HG03060 (cell line): ENCODE data around the gene BAG1.

Source experiments
- ATAC-seq: cut with Tn5 transposase; IDR thresholded peaks from one replicate; pipeline ENCODE4 v1.9.1; 2021; ENCODE audit warnings: low read depth, moderate number of reproducible peaks; ENCODE audit not compliant: unreplicated experiment

The BAG1 gene

DNA sequence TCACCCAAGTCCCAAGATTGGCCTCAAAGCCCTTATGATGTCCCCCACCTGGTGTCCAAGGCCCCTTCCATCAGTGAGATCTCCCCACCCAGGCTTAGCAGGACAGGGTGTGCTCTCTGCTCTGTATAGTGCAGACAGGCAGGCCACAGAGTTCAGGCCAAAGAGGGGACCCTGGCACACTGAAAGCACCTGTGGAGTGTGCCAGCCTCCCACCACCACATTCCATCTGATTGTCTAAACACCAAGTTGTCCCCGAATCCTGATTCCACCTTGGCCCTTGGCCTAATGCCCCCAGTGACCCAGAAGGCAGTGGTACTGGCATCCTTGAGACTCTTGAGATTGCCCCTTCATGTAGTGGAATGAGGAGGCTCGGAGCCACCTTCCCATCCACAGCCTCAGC, 19.2 kb downstream of the BAG1 start:
- no peak for ATAC-seq

DNA sequence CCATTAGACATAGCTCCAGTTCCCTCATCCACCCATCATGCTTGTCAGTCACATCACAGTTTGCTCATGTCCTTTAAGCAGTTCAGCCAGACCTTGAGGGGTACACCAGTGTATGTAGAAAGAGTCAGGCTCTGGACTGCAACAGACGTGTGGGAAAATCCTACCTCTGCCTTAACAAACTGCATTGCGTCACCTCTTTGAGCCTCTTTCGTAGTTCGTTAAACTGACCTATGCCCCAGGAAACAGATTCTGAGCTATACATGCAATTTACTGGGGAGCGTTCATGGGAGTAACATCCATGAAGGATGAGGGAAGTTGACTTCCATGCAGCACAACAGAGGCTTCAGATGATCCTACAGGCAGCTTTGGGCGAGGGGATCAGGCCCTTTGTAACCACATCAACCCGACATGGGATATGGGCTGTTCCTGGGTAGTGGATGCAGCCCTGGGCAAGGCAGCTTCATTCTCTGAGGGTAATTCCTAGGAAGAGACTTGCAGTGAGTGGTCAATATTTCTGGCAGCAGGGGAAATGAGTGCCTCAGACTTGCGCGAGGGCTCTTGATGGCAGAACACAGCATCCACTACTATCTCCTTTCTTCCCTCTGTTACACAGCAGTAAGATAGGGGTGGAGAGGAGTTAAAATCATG, 20.2 kb downstream of the BAG1 start:
- ATAC-seq, result no peak

GRCh38 chr9:33242609-33243134, 21.8 kb downstream of the BAG1 start:
- ATAC-seq, result no peak

GRCh38 chr9:33241298-33241697, 23.2 kb downstream of the BAG1 start:
- no peak for ATAC-seq

DNA sequence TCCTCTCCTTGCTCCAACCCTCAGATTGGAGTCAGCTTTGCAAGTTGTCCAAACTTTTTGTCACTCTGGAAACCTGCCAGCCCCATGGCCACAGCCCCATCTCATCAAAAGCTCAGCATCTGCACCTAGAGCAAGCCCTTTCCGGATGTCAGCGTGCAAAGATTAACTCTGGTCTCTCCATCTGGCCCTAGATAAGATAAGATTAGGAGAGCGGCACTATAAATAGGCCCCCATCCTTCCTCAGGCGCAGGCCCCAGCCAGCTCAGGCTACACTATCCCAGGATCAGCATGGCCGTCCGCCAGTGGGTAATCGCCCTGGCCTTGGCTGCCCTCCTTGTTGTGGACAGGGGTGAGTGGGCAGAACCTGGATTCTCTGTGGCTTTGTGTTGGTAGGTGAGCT, 24.6 kb downstream of the BAG1 start, which contains the start of gene SPINK4:
SPINK4 (plus strand) TSS at position 247 of the 400 bp plus-strand sequence; CDS start at position 289, 42 bp downstream.
- ATAC-seq, result no peak

GRCh38 chr9:33236571-33236970, 27.9 kb downstream of the BAG1 start:
- no peak for ATAC-seq

- ATAC-seq, result no peak
Measured at GRCh38 chr9:33234511-33235467, 29.7 kb downstream of the BAG1 start.

DNA sequence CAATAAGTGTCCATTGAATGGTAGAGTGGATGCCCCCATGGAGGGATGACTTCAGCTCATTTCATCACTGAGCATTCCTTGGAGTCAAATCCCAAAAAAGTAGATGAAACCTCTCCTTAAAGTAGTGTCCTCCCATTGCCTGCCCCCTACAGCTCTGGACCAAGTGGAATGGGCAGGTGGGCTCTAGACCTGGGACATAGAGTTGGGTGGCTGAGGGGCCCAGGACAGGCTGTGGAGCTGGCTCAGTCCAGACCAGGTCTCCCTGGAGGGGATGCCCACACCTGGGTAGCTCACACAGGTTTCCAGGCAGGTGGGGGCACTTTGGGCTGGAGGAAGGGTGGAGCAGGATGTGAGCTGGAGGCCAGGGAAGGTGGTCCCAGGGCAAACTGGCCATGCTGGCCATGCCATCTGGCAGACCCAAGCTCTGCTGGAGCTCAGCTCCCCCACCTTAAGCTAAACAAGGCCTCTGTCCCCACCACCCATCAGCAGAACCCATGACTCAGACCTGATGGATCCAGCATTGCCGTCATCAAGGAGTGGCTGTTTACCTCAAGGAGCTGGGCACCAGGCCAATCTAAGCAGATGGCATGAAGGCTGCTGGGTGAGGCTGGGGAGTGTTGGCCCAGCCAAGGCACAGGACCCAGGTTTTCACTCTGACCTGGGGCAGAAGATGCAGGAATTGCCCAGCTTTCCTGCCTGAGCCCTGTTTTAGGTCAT, 30.7 kb downstream of the BAG1 start:
- no peak for ATAC-seq

DNA sequence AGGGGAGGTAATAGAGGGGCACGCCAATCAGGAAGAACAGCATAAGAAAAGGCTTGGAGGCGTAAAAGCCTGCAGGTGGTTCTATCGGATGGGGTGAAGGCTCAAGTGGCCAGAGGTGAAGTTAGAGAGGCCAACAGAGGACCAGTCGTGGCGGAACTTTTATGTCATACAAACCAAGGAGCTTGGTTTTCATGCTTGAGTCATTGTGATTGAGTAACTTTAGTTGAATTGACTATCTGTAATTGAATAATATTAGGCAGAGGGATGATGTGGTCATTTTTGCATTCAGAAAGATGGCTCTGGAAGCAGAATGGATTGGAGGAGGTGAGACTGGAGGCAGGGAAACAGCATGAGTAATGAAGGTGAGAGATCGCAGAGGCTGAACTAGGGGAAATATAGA, 31.7 kb downstream of the BAG1 start:
- ATAC-seq, result no peak

GRCh38 chr9:33231623-33231942, 32.9 kb downstream of the BAG1 start:
- no peak for ATAC-seq

DNA sequence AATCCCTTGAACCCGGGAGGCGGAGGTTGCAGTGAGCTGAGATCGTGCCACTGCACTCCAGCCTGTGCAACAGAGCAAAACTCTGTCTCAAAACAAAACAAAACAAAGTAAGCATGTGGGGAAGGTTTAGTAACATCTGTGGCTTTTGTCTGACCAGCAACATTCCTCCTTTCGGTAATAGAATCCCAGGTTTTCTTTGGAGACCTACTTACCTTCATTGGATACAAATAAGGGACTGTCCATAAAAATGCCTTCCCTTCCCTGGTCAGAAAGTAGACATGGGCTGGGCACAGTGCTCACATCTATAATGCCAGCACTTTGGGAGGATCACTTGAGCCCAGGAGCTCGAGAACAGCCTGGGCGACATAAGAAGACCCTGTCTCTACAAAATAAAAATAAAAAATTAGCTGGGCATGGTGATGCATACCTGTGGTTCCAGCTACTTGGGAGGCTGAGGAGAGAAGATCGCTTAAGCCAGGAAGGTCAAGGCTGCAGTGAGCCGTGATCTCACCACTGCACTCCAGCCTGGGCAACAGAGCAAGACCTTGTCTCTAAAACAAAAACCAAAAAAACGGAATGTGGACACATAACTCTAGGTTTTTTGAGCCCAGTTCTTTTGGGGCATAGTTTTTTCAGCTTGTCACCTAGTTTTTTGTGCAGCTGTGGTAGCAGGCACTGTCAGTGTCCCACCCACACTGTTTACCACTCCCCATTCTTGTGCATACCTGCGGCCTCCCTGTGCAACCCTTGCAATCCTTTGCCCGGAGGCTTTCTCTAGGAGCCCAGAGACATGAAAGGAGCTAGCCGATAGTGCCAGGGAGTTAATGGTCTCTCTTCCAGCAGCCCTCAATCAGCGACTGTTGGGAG, 33.5 kb downstream of the BAG1 start:
- ATAC-seq, result no peak

- ATAC-seq, result no peak
Measured at GRCh38 chr9:33229359-33230114, 35.0 kb downstream of the BAG1 start.

DNA sequence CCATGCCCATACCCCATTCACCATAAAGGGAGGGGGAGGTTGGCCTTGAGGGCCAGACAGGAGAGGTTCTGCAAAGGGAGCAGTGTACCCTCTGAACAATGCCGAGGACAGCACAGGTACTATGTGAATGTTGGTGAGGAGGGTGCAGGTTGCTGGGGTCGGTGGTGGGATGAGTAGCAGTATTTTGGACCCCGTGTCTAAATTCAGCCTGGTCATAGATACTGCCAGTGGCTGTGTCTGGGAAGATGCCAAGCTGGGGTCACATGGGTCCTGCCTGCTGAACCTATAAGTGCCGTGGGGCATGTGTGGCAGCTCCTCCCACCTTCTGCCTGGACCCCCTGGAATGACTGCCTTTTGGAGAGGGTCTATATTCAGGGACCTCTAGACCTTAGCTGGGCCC, 35.9 kb downstream of the BAG1 start:
- no peak for ATAC-seq

- no peak for ATAC-seq
Measured at GRCh38 chr9:33227741-33228140, 36.8 kb downstream of the BAG1 start.

- ATAC-seq, result no peak
Measured at GRCh38 chr9:33227008-33227398, 37.5 kb downstream of the BAG1 start.

DNA sequence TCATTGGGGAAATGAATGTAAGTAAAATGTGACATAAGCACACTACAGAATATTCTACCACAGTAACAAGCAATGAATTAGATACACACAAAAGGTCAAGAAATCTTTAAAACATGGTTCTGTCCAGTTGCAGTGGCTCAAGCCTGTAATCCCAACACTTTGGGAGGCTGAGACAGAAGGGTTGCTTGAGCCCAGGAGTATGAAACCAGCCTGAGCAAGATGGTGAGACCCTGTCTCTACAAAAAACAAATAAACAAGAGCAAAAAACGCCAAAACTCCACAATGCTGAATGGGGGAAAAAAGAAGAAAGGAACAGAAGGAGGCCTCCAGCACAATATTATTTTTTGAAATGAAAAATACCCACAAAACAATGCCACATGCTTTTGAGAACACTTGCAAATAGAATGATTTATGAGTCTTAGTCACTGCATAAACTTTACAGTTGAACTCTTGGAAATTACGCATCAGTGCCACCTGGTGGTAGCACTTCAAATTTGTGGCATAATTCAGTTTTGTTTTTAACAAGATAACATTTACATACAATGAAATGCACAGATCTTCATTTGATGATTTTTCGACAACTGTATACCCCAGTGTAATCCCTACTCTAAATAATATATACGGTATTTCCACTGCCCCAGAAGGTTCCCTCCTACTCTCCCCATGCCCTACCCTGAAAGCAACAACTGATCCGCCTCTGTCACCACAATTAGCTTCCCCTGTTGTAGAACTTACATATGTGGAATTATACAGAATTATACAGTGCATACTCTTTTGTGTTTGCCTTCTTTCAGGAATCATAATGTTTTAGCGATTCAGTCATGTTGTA, 39.0 kb downstream of the BAG1 start:
- no peak for ATAC-seq

DNA sequence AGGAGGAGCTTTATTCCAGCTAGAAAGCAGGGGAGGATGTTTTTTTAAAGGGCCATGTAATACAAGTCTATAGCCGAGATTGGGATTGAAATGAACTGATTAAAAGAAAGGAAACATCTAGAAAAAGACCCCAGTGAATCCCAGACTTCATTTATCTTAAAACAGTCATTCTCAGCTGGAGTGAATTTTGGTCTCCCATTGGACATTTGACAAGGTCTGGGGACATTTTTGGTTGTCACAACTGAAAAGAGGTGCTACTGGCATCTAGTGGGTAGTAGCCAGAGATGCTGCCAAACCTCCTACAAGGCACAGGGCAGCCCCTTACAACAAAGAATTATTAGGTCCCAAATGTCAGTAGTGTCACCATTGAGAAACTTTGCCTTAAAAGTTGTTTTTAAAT, 40.8 kb downstream of the BAG1 start:
- no peak for ATAC-seq

- ATAC-seq, result no peak
Measured at GRCh38 chr9:33222031-33222430, 42.5 kb downstream of the BAG1 start.

- no peak for ATAC-seq
Measured at GRCh38 chr9:33221568-33221884, 43.0 kb downstream of the BAG1 start.
